Measurements from ENCODE around the gene UPK2.
"Not testable (repeated sequence)": the region's sequence is repeated elsewhere in the genome, so short reads cannot be mapped to it uniquely, and the experiment has no call there.

Gene UPK2

DNA sequence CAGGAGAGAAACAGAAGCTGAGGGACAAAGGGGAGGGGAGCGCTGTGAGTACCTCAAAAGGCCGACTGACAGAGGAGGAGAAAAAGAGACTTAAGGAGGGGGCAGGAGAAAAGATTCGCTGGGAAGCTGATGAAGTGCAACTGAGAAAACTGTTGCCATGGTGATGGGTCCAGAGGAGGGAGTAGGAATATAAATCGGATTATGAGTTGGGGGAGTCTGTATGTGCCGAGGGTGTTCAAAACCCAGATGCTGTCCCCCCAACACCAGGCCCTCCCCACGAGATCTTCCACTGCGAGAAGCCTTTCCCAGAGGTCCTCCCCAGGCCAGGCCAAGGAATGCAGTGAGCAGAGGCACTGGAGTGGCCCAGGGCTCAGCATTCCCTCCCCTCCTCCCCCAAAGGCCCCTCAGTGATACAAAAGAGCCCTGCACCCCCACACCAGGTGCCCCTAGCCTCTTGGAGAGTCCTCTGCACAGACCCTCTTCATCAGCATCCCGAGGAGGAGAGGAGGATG, 16.6 kb upstream of the UPK2 start:
- no peak overlapping the region for H3K4me3 ChIP-seq

DNA sequence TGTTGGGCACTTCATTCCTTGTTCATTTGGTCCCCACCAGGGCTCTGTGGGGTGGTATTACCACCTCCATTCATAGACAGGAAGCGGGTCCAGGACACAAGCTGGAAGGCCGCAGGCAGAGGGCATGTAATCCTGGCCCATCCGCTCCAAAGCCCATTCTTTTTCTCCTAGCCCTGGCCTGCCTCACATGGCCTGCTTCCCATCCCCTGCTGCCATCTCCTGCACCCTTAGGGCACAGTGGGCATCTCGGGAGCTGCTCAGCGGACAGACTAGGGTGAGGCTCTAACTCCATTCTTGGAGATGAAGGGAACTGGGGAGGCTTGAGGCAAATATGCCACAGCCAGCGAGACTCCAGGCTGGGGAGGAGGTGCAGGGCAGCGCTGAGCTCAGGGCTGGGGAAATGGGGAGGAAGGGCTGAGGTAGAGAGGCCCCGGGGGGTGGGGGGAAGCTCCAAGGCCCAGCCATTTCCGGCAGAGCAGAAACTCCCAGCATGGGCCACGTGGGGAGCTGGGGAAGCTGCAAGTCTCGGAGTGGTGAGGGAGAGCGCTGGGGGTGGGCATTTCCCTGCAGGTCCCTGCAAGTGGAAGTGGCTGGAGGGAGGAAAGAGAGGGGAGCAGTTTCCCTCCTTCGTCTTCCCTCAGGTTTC, 16.0 kb upstream of the UPK2 start:
- no peak overlapping the region for H3K27ac ChIP-seq
- no peak overlapping the region for H3K4me3 ChIP-seq
- TF ChIP-seq, protein P1, sequence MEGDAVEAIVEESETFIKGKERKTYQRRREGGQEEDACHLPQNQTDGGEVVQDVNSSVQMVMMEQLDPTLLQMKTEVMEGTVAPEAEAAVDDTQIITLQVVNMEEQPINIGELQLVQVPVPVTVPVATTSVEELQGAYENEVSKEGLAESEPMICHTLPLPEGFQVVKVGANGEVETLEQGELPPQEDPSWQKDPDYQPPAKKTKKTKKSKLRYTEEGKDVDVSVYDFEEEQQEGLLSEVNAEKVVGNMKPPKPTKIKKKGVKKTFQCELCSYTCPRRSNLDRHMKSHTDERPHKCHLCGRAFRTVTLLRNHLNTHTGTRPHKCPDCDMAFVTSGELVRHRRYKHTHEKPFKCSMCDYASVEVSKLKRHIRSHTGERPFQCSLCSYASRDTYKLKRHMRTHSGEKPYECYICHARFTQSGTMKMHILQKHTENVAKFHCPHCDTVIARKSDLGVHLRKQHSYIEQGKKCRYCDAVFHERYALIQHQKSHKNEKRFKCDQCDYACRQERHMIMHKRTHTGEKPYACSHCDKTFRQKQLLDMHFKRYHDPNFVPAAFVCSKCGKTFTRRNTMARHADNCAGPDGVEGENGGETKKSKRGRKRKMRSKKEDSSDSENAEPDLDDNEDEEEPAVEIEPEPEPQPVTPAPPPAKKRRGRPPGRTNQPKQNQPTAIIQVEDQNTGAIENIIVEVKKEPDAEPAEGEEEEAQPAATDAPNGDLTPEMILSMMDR (IDR thresholded peaks at IDR 0.05) = no peak
- DNase-seq (ENCODE audit: low spot score) = no peak

More for the DNA sequence above, 16.6 kb upstream of the UPK2 start:
- TF ChIP-seq, protein P1 (IDR thresholded peaks at IDR 0.05) = no peak
- H3K27ac ChIP-seq = no peak overlapping the region
- no peak for DNase-seq (ENCODE audit: low spot score)

DNA sequence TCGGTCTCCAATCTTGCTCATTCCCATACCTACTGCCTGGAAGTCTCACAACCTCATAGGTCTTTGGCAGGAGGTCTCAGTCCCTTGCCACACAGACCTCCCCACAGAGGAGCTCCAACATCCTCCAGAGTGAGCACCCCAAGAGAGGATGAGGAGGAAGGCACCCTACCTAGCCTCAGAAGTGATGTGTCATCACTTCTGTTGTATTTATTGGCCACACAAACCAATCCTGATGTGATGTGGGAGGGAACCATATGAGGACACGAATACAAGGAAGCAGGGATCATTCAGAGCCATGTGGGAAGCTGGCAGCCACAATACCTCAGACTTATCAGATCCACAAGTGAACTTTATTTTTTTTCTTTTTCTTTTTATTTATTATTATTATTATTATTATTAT, 9.0 kb upstream of the UPK2 start:
- H3K4me3 ChIP-seq = no peak overlapping the region
- TF ChIP-seq, protein P1 (IDR thresholded peaks at IDR 0.05) = no peak
- H3K27ac ChIP-seq = no peak overlapping the region
- no peak for DNase-seq (ENCODE audit: low spot score)

DNA sequence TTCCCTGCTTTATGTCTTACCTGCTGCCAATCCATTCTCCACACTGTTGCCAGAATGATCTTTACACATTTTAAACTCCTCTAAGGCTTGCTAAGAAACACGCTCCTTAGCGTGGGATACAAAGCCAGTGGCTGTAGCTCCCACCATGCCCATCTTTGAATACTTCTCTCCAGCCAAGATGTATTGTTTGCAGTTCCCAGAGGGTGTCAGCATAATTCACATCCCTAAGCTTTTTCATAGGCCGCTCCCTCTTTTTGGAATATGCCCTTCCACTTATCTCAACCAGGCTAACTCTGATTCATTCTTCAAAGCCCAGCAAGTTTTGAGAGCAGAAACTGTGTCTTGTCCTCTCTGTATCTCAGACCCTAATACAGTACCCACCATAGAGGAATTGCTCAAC, 8.1 kb upstream of the UPK2 start:
- no peak overlapping the region for H3K4me3 ChIP-seq
- H3K27ac ChIP-seq = no peak overlapping the region
- TF ChIP-seq, protein P1 (IDR thresholded peaks at IDR 0.05) = no peak
- no peak for DNase-seq (ENCODE audit: low spot score)

DNA sequence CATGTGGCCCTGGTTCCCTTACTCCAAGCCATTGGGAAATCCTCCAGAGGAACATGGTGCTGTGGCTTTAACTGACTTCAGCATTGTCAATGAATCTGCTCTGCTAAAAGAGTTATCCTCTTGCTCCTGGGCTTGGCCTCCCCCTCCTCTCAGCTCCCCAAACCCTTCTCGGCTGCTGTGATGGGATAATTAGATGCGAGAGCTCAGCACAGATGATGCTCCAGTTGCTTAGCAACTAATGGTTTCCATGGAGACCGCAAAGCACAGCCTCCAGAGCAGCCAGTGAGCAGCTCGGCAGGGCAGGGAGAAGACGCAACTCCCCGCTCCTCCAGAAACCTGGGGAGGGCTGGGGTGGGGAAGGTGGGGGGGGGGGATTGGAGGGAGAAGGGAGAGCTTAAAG, 2.8 kb upstream of the UPK2 start:
- no peak for DNase-seq (ENCODE audit: low spot score)
- TF ChIP-seq, protein P1 (IDR thresholded peaks at IDR 0.05) = no peak
- no peak overlapping the region for H3K4me3 ChIP-seq
- H3K27ac ChIP-seq = no peak overlapping the region

DNA sequence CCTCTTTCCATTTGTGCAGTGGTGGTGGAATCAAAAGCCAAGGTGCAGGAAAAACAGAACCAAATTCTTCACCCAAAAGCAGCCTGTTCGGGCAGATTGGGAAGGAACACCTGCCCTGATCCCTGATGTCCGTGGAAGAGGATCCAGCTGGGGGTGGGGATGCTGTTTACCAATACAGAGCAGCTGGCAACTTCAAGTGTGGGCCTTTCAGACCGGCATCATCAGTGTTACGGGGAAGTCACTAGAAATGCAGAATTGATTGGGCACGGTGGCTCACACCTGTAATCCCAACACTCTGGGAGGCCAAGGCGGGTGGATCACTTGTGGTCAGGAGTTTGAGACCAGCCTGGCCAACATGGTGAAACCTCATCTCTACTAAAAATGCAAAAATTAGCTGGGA, 2.1 kb upstream of the UPK2 start:
- not testable (repeated sequence) for DNase-seq (ENCODE audit: low spot score); H3K27ac ChIP-seq; H3K4me3 ChIP-seq

DNA sequence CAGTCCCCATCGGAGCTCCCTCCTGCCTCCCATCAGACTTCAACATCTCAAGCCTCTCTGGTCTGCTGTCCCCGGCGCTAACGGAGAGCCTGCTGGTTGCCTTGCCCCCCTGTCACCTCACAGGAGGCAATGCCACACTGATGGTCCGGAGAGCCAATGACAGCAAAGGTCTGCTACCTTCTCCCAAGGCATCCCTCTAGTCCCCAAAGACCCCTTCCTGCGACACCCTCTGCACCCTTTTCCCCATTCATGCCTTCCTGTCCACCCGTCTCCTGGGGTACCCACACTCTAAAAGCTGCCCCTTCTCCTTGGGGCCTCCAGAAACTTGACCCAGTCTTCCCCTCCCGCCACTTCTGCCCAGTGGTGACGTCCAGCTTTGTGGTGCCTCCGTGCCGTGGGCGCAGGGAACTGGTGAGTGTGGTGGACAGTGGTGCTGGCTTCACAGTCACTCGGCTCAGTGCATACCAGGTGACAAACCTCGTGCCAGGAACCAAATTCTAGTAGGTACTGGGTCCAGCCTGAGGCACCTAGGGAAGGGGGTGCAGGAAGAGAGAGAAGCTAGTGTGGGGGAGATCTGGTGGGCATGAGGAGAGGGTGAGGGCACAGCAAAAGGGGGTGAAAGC, 860 bp downstream of the UPK2 start:
- no peak for DNase-seq (ENCODE audit: low spot score)
- Histone ChIP-seq H3K27ac (no peak overlapping the region), H3K4me3 (no peak overlapping the region)
- TF ChIP-seq, protein P1 (IDR thresholded peaks at IDR 0.05) = no peak
